Fibroblast of mammary gland (primary cell): ENCODE data around the gene STH.
"Not testable (repeated sequence)": the region's sequence is repeated elsewhere in the genome, so short reads cannot be mapped to it uniquely, and the experiment has no call there.

Experiments
- DNase-seq: peaks from one replicate; pipeline ENCODE4 v3.0.0-alpha.2; 2010; ENCODE audit warnings: low read depth
- H3K4me3 ChIP-seq: 2 replicates; pipeline ENCODE4 v1.5.1; 2011; ENCODE audit warnings: low read depth, mild to moderate bottlenecking, low read length, moderate library complexity; ENCODE audit not compliant: control insufficient read depth
- CTCF ChIP-seq: conservative IDR thresholded peaks from 2 replicates; pipeline ENCODE4 v1.5.1; 2011; ENCODE audit warnings: low read depth, low read length, inconsistent platforms; ENCODE audit not compliant: control insufficient read depth, insufficient read depth

The STH gene

GRCh38 chr17:46013502-46014165, 14.6 kb downstream of the STH start:
- no peak overlapping the region for H3K4me3 ChIP-seq
- DNase-seq, result peak; percentile 57
- no peak for TF ChIP-seq CTCF

- H3K4me3 ChIP-seq, DNase-seq: not testable (repeated sequence)
These were observed 20.4 kb downstream of the STH start for GRCh38 chr17:46019408-46019925.

GRCh38 chr17:46020023-46020761, 21.1 kb downstream of the STH start:
- no peak overlapping the region for H3K4me3 ChIP-seq
- DNase-seq, result no peak
- TF ChIP-seq CTCF, result no peak

DNA sequence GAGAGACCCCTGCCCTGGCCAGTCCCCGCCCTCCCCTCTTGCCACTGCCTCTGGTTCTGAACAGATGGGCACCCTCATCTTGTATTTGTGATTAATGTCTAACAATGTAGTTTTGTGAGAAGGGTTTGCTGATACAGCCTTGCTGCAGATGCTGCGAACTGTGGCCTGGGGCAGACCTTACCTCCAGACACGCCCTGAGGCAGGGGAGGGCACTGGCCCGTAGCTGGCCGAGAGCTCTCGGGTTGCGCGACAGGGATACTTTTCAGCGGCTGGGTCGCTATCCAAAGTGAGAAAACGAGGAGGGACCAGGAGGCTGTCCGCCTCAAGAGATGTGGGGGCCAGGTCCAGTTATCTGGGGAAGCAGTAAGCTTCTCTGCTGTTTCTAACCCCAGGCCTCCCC, 21.9 kb downstream of the STH start:
- TF ChIP-seq CTCF, result no peak
- H3K4me3 ChIP-seq, result no peak overlapping the region
- DNase-seq, result no peak

DNA sequence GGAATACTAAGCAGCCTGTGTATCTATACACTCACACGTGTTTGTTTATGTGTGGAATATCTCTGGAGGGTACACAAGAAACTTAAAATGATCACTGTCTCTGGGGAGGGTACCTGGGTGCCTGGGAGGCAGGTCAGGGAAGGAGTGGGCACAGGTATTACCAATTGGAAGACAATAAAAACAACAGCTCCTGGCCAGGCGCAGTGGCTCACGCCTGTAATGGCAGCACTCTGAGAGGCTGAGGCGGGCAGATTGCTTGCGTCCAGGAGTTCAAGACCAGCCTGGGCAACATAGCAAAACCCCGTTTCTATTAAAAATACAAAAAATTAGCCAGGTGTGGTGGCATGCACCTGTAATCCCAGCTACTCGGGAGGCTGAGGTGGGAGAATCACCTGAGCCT, 24.3 kb downstream of the STH start:
- H3K4me3 ChIP-seq, DNase-seq: not testable (repeated sequence)

GRCh38 chr17:46023783-46024388, 24.8 kb downstream of the STH start:
- DNase-seq, result no peak
- TF ChIP-seq CTCF, result no peak
- H3K4me3 ChIP-seq, result no peak overlapping the region

DNA sequence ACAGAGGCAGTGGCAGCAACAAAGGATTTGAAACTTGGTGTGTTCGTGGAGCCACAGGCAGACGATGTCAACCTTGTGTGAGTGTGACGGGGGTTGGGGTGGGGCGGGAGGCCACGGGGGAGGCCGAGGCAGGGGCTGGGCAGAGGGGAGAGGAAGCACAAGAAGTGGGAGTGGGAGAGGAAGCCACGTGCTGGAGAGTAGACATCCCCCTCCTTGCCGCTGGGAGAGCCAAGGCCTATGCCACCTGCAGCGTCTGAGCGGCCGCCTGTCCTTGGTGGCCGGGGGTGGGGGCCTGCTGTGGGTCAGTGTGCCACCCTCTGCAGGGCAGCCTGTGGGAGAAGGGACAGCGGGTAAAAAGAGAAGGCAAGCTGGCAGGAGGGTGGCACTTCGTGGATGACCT, 25.5 kb downstream of the STH start:
- H3K4me3 ChIP-seq, result no peak overlapping the region
- DNase-seq, result no peak
- no peak for TF ChIP-seq CTCF
